ENCODE data around the gene GDF9. TPM values are rescaled to one million over a fixed set of nuclear protein-coding genes. Genes with fewer than 3 reads are reported as not detected.

The GDF9 gene
- total RNA-seq, 1 donor from 2014 or later, result 1.4 TPM

DNA sequence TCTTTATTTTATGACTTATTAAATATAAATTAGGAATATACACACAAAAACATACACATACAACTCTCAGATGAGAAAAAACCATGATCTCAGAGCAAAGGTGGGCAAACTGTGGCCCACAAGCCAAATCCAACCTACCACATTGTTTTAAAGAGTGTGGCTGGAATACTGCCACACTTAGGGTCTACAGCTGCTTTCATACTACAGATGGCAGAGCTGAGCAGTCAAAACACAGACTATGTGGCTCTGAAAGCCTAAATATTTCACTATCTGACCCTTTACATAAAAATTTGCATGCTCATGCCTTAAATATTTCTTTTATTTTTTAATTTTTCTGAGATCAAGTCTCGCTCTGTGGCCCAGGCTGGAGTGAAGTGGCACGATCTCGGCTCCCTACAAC is 35.5 kb upstream of the GDF9 start:
- Mint-ChIP-seq H3K9me3 (no peaks in the 10 kb centered on the region), H3K36me3 (peaks cover 31% of the 10 kb centered on the region), H3K27ac (no peak overlapping the region), H3K4me3 (no peak overlapping the region), H3K27me3 (no peaks in the 10 kb centered on the region), H3K4me1 (ENCODE audit: unreplicated experiment) (no peaks in the 10 kb centered on the region)
- TF ChIP-seq, protein P1, sequence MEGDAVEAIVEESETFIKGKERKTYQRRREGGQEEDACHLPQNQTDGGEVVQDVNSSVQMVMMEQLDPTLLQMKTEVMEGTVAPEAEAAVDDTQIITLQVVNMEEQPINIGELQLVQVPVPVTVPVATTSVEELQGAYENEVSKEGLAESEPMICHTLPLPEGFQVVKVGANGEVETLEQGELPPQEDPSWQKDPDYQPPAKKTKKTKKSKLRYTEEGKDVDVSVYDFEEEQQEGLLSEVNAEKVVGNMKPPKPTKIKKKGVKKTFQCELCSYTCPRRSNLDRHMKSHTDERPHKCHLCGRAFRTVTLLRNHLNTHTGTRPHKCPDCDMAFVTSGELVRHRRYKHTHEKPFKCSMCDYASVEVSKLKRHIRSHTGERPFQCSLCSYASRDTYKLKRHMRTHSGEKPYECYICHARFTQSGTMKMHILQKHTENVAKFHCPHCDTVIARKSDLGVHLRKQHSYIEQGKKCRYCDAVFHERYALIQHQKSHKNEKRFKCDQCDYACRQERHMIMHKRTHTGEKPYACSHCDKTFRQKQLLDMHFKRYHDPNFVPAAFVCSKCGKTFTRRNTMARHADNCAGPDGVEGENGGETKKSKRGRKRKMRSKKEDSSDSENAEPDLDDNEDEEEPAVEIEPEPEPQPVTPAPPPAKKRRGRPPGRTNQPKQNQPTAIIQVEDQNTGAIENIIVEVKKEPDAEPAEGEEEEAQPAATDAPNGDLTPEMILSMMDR (conservative IDR thresholded peaks at IDR 0.05), result no peak
- DNase-seq (ENCODE audit: extremely low spot score, unreplicated experiment), result no peak

DNA sequence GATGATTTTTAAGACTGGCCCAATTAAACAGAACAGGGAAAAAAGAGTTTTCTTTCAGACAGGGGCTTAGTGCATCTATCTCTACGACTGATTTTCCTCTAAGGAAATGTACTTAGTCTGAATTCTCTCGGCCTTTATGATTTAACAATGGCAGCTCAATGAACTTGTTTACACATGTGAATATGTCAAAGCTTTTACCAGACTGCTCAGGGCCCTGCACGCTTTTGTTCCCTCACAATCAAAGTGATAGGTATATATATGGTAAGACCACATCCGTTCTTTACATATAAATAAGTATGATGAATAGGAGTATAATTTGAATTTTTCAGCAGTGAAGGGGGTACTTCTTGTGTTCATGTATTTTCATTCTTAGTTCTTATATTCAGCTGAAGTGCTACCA is 34.8 kb upstream of the GDF9 start:
- H3K27ac Mint-ChIP-seq, result peak overlapping the region; percentile 2
- H3K27me3 Mint-ChIP-seq, result no peaks in the 10 kb centered on the region
- no peaks in the 10 kb centered on the region for H3K9me3 Mint-ChIP-seq
- TF ChIP-seq, protein P1 (conservative IDR thresholded peaks at IDR 0.05), result no peak
- no peaks in the 10 kb centered on the region for H3K4me1 Mint-ChIP-seq (ENCODE audit: unreplicated experiment)
- no peak overlapping the region for H3K4me3 Mint-ChIP-seq
- no peak for DNase-seq (ENCODE audit: extremely low spot score, unreplicated experiment)
- H3K36me3 Mint-ChIP-seq, result peaks cover 38% of the 10 kb centered on the region

DNA sequence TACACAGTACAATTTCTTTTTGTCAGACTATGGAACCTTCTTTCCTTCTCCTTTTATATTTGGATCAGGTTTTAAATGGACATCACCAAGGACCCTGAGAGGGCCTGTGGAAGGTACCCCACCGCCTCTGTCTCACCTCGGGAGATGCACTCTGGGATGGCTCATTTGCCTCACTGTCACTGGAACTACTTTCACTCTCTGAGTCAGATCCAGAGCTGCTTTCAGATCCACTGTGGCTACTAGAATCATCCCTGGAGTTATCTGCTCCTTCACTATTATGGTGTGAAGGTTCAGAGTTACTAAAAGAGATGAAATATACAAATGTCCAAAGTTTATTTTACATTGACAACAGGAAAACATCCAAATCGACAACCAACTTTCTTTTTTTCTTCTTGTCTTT is 31.8 kb upstream of the GDF9 start:
- Mint-ChIP-seq H3K27me3 (no peaks in the 10 kb centered on the region), H3K36me3 (peaks cover 45% of the 10 kb centered on the region), H3K9me3 (no peaks in the 10 kb centered on the region), H3K4me3 (no peak overlapping the region), H3K27ac (no peak overlapping the region), H3K4me1 (ENCODE audit: unreplicated experiment) (no peaks in the 10 kb centered on the region)
- TF ChIP-seq, protein P1 (conservative IDR thresholded peaks at IDR 0.05), result no peak
- DNase-seq (ENCODE audit: extremely low spot score, unreplicated experiment), result no peak

DNA sequence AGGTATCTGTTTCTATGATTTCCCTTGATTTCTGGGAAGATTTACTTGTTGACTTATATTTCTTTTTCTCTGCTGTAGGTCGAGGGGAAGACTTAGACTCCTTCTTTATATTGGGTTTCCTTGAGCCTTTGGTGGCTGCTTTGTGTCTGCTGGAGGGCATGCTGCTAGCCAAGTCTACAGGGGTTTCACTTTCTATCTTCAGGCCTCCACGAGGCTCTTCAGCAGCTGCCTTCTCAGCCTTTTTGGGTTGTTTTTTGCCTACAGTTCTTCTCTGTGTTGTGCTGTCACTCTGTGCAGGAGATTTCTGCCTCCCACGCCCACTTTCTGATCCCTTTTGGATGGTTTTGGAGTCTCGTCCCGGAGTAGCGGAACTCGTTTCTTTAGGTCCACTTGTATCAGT is 30.4 kb upstream of the GDF9 start:
- peak overlapping the region; percentile 28 for H3K27ac Mint-ChIP-seq
- DNase-seq (ENCODE audit: extremely low spot score, unreplicated experiment), result no peak
- TF ChIP-seq, protein P1 (conservative IDR thresholded peaks at IDR 0.05), result no peak
- H3K27me3 Mint-ChIP-seq, result no peaks in the 10 kb centered on the region
- H3K36me3 Mint-ChIP-seq, result peaks cover 53% of the 10 kb centered on the region
- H3K4me1 Mint-ChIP-seq (ENCODE audit: unreplicated experiment), result no peaks in the 10 kb centered on the region
- H3K4me3 Mint-ChIP-seq, result no peak overlapping the region
- no peaks in the 10 kb centered on the region for H3K9me3 Mint-ChIP-seq

DNA sequence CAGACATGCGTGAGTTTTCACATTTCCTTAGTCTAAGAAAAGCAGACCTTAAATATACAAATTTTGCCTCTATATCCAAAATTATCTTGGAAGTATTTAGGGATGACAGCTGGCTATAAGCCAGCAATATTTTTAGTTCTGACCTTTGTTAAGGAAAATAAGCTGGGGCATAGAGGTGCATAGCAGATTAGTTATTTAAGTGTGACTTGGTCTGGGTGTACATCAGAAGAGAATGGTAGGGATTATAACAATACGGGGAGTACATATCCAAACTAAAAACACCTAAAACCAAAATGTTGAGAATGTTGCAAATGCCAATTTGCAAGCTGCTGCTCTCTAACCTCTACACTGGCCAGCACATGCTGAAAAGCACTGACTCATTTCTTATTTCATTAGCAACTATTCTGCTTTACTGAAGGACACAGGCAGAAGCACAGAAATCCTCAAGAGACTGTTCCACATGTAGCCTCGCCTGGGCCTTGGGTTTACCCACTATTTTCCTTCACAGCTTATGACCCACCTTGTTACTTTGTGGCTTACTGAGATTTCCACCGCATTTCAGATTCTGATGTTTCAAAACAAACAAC is 29.5 kb upstream of the GDF9 start:
- no peak for DNase-seq (ENCODE audit: extremely low spot score, unreplicated experiment)
- no peak overlapping the region for H3K27ac Mint-ChIP-seq
- H3K9me3 Mint-ChIP-seq, result no peaks in the 10 kb centered on the region
- TF ChIP-seq, protein P1 (conservative IDR thresholded peaks at IDR 0.05), result no peak
- no peak overlapping the region for H3K4me3 Mint-ChIP-seq
- no peaks in the 10 kb centered on the region for H3K4me1 Mint-ChIP-seq (ENCODE audit: unreplicated experiment)
- peaks cover 49% of the 10 kb centered on the region for H3K36me3 Mint-ChIP-seq
- H3K27me3 Mint-ChIP-seq, result no peaks in the 10 kb centered on the region

DNA sequence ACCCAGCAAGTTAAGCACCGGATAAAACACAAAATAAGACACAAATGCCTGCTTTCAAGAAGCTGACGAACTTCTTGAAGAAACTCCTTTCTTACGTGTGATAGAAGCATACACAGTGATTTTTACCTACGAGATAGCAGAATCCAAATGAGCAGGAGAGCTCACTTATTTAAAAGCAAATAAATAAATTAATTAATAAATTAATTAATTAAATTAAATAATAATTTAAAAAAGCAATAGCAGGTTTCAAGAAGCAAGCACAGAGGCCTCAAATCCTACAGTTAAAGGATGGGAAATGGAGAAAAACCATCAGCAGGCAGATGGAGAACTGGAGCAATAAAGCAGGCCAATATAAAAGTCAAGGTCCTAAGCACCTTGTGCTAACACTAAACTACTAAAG is 24.5 kb upstream of the GDF9 start:
- DNase-seq (ENCODE audit: extremely low spot score, unreplicated experiment), result no peak
- Mint-ChIP-seq H3K4me3 (no peak overlapping the region), H3K9me3 (no peaks in the 10 kb centered on the region), H3K36me3 (peaks cover 40% of the 10 kb centered on the region), H3K27me3 (no peaks in the 10 kb centered on the region), H3K27ac (no peak overlapping the region), H3K4me1 (ENCODE audit: unreplicated experiment) (peaks cover 5% of the 10 kb centered on the region)
- TF ChIP-seq, protein P1 (conservative IDR thresholded peaks at IDR 0.05), result no peak
